Esophagus squamous epithelium (tissue), 4 donors: ENCODE data around the gene LRRC51.

ENCODE experiments used
- POLR2A ChIP-seq, 4 donors: fragments of 450-650 bp; IDR thresholded peaks; one replicate each; pipeline ENCODE4 v1.6.1; 2017; ENCODE audit warnings: antibody characterized with exemption in 4 of 4, mild to moderate bottlenecking in 4 of 4, moderate library complexity in 3 of 4
- TF ChIP-seq, protein P1 (sequence below), 6 experiments: fragments of 450-650 bp in 4 of 6; fragments of 200-600 bp in 2 of 6; sonication (generic) in 2 of 6; IDR thresholded peaks; one replicate each; pipeline ENCODE4 v1.5.1; 2016 to 2019; ENCODE audit warnings: antibody characterized with exemption in 6 of 6, mild to moderate bottlenecking in 4 of 6, moderate library complexity in 4 of 6

DNA sequence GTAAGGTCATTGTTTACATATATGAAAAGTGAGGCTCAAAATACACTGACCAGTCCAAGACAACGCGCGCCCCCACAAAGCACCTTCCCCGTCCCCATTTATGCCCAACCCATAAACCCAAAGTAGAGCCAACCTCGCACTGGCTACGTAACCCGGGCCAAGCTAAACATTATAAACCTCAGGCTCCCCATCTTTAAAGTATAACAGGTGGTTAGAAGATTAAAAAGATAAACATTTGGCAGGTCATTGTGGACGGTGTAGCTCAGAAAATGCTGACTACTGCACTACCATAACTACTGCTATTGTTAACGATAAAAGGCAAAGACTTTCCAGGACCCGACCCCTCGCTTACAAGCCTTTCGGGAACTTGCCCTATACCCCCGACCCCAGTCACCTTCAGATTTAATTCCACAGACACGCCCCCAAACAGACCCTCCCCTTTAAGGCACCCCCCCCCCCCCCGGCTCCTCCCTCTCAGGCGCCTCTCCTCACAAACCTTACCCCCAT lies 778 bp upstream of the LRRC51 start:
- TF ChIP-seq, protein P1, sequence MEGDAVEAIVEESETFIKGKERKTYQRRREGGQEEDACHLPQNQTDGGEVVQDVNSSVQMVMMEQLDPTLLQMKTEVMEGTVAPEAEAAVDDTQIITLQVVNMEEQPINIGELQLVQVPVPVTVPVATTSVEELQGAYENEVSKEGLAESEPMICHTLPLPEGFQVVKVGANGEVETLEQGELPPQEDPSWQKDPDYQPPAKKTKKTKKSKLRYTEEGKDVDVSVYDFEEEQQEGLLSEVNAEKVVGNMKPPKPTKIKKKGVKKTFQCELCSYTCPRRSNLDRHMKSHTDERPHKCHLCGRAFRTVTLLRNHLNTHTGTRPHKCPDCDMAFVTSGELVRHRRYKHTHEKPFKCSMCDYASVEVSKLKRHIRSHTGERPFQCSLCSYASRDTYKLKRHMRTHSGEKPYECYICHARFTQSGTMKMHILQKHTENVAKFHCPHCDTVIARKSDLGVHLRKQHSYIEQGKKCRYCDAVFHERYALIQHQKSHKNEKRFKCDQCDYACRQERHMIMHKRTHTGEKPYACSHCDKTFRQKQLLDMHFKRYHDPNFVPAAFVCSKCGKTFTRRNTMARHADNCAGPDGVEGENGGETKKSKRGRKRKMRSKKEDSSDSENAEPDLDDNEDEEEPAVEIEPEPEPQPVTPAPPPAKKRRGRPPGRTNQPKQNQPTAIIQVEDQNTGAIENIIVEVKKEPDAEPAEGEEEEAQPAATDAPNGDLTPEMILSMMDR (IDR thresholded peaks at IDR 0.05): no peak
- TF ChIP-seq POLR2A (IDR thresholded peaks at IDR 0.05): no peak
